Astrocyte (in vitro differentiated cells and primary cell): ENCODE data around the gene SECISBP2.

ENCODE experiments used
- EZH2 ChIP-seq: IDR thresholded peaks from 2 replicates; pipeline ENCODE4 v1.6.1; 2012; ENCODE audit warnings: mild to moderate bottlenecking, low read length, inconsistent platforms; ENCODE audit not compliant: insufficient read depth
- TF ChIP-seq, protein P1 (sequence below): IDR thresholded peaks from 2 replicates; pipeline ENCODE4 v1.5.1; 2011; ENCODE audit warnings: low read depth, mild to moderate bottlenecking, inconsistent platforms, low read length, moderate library complexity; ENCODE audit not compliant: insufficient read depth

DNA sequence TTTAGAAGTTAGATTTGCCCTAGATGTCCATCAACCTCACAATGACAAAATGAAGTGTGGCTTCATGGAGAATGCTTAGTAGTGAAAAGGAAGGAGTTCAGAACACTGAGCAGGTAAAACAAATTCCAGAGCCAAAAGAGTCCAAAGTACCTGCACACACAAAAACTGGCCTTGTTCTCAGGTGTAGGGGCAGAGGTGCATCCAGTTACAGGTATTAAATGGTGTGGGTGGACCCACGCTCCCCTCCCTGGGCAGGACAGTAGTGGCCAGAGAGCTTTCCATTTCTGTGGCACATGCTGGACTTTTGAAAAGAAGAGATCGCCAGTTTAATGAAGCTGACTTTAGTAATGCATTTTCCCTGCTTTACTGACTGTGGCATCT lies 47.2 kb downstream of the SECISBP2 start:
- no peak for TF ChIP-seq EZH2
- TF ChIP-seq, protein P1, sequence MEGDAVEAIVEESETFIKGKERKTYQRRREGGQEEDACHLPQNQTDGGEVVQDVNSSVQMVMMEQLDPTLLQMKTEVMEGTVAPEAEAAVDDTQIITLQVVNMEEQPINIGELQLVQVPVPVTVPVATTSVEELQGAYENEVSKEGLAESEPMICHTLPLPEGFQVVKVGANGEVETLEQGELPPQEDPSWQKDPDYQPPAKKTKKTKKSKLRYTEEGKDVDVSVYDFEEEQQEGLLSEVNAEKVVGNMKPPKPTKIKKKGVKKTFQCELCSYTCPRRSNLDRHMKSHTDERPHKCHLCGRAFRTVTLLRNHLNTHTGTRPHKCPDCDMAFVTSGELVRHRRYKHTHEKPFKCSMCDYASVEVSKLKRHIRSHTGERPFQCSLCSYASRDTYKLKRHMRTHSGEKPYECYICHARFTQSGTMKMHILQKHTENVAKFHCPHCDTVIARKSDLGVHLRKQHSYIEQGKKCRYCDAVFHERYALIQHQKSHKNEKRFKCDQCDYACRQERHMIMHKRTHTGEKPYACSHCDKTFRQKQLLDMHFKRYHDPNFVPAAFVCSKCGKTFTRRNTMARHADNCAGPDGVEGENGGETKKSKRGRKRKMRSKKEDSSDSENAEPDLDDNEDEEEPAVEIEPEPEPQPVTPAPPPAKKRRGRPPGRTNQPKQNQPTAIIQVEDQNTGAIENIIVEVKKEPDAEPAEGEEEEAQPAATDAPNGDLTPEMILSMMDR, result no peak
